Measurements from ENCODE around the gene NAV2.
"Not testable (repeated sequence)": the region's sequence is repeated elsewhere in the genome, so short reads cannot be mapped to it uniquely, and the experiment has no call there.

NAV2 gene

GRCh38 chr11:19915808-19916207 lies 203.2 kb downstream of the NAV2 start:
- FAIRE-seq: no peak
- no peak for DNase-seq (ENCODE audit: insufficient read length, low spot score)
- no peak for TF ChIP-seq POLR2A (IDR thresholded peaks at IDR 0.05; ENCODE audit: low read depth, low read length)

- DNase-seq (ENCODE audit: insufficient read length, low spot score) (no peak), FAIRE-seq (no peak)
- no peak for TF ChIP-seq POLR2A (IDR thresholded peaks at IDR 0.05; ENCODE audit: low read depth, low read length)
Observed at GRCh38 chr11:19917069-19917468, 204.4 kb downstream of the NAV2 start.

- no peak for DNase-seq (ENCODE audit: insufficient read length, low spot score)
Observed at GRCh38 chr11:19918302-19919049, 205.8 kb downstream of the NAV2 start.

DNA sequence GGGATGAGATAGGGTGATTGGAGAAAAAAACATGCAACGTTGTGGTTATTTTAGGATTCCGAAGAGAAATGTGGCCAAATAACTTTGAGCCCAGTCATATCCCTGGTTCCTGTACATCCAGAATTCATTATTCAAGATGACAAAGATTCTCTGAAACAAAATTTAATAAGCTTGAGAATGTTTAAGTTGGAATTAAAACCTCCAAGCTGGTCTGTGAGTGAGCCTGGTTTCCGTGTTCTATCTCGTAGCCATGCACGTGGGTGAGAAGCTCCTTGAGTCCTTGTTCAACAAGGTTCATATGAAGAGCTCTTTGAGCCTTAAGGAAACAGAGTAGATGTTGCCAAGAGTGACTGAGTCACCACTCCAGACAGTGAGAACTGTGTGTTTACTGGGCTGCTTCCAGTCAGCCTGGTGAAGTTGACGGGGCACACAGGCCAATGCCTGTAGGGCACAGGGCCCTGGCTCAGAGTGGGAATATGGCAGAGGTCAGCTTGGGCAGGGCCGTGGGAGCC lies 206.5 kb downstream of the NAV2 start:
- peak; percentile 96 for FAIRE-seq
- no peak for TF ChIP-seq POLR2A (IDR thresholded peaks at IDR 0.05; ENCODE audit: low read depth, low read length)
- peak; percentile 71 for DNase-seq (ENCODE audit: insufficient read length, low spot score)

More at GRCh38 chr11:19918302-19919049, 205.8 kb downstream of the NAV2 start:
- no peak for TF ChIP-seq POLR2A (IDR thresholded peaks at IDR 0.05; ENCODE audit: low read depth, low read length)
- FAIRE-seq: no peak

GRCh38 chr11:19920982-19921381 lies 208.3 kb downstream of the NAV2 start:
- TF ChIP-seq POLR2A (IDR thresholded peaks at IDR 0.05; ENCODE audit: low read depth, low read length): no peak
- no peak for FAIRE-seq
- no peak for DNase-seq (ENCODE audit: insufficient read length, low spot score)

- TF ChIP-seq POLR2A (IDR thresholded peaks at IDR 0.05; ENCODE audit: low read depth, low read length): no peak
- no peak for FAIRE-seq
- no peak for DNase-seq (ENCODE audit: insufficient read length, low spot score)
Observed at GRCh38 chr11:19921976-19922688, 209.5 kb downstream of the NAV2 start.

- FAIRE-seq (no peak), DNase-seq (ENCODE audit: insufficient read length, low spot score) (no peak)
- no peak for TF ChIP-seq POLR2A (IDR thresholded peaks at IDR 0.05; ENCODE audit: low read depth, low read length)
Observed at GRCh38 chr11:19922689-19923035, 210.0 kb downstream of the NAV2 start.

GRCh38 chr11:19923626-19924025 lies 211.0 kb downstream of the NAV2 start:
- no peak for DNase-seq (ENCODE audit: insufficient read length, low spot score)
- FAIRE-seq: no peak
- no peak for TF ChIP-seq POLR2A (IDR thresholded peaks at IDR 0.05; ENCODE audit: low read depth, low read length)

GRCh38 chr11:19924311-19924710 lies 211.7 kb downstream of the NAV2 start:
- FAIRE-seq (no peak), DNase-seq (ENCODE audit: insufficient read length, low spot score) (no peak)
- no peak for TF ChIP-seq POLR2A (IDR thresholded peaks at IDR 0.05; ENCODE audit: low read depth, low read length)

DNA sequence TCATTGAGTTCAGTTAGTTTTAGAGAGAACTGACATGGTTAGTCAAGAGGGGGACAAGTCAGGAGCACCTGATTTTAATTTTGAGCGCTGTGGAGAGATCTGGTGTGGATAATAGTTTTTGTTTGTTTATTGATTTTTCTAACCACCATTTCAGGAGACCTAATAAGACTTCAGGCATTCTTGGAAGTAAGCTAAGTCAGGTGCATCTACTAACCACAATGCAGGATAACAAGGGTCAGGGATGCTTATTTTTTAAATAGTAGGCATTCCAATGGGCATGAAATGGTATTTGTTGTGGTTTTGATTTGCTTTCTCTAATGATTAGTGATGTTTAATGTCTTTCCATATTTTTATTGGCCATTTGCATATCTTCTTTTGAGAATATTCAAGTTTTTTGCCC lies 212.1 kb downstream of the NAV2 start:
- FAIRE-seq: no peak
- DNase-seq (ENCODE audit: insufficient read length, low spot score): no peak
- TF ChIP-seq POLR2A (IDR thresholded peaks at IDR 0.05; ENCODE audit: low read depth, low read length): no peak

GRCh38 chr11:19927403-19927802 lies 214.8 kb downstream of the NAV2 start:
- DNase-seq (ENCODE audit: insufficient read length, low spot score); FAIRE-seq: not testable (repeated sequence)

DNA sequence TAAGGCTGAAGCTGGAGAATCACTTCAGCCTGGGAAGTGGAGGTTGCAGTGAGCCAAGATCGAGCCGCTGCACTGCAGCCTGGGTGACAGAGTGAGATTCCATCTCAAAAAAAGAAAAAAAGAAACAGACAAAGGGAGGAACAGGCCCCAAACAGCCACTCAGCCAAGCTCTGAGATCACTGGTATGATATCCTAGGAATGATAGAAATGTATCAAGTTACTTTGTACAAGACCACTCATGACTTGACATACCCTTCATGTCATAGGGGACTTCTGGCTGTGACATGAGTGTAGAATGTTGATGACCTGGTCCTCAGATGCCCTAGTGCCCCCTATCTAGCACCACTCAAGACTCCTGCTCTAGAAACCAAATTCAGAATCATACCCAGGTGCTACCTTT lies 216.5 kb downstream of the NAV2 start:
- FAIRE-seq (no peak), DNase-seq (ENCODE audit: insufficient read length, low spot score) (no peak)
- no peak for TF ChIP-seq POLR2A (IDR thresholded peaks at IDR 0.05; ENCODE audit: low read depth, low read length)

GRCh38 chr11:19929655-19930054 lies 217.0 kb downstream of the NAV2 start:
- DNase-seq (ENCODE audit: insufficient read length, low spot score) (peak; percentile 24), FAIRE-seq (no peak)
- TF ChIP-seq POLR2A (IDR thresholded peaks at IDR 0.05; ENCODE audit: low read depth, low read length): no peak

DNA sequence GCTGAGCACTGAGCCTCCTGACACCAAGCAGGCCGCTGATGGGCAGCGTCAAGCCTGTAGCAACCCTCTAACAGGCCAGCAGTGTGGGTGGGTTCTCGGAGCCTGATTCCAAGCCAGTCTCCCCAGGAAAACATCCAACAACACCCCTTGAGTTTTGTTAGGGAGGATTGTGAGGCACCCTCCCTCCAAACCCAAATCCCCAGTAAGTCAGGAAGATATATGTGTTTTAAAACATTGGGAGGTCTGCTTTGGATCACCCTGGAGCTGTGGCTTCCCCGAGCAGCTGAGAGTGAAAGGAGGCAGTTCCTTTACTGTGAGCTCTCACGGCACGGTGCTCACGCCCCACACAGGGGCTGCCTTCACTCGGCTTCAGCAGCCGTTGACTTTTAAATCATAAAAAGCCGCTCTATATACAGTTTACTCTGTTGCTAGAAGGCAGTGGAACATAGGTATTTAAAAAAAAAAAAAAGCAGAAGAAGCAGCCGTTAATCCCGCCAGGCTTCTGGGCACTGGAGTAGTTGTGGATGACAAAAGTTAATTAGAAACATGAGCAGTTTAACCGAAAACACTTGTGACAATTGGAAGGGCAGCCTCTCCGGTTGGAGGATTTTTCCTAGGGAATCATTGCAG lies 218.6 kb downstream of the NAV2 start:
- TF ChIP-seq POLR2A (IDR thresholded peaks at IDR 0.05; ENCODE audit: low read depth, low read length): no peak
- FAIRE-seq: no peak
- no peak for DNase-seq (ENCODE audit: insufficient read length, low spot score)

Data from H54 (cell line).